GM18867 (cell line): ENCODE results near the gene USF2.

Experiments used
- ATAC-seq: cut with Tn5 transposase; IDR thresholded peaks from one replicate; pipeline ENCODE4 v1.9.1; 2021; ENCODE audit warnings: mild to moderate bottlenecking, moderate library complexity; ENCODE audit not compliant: unreplicated experiment

Gene USF2

GRCh38 chr19:35314031-35314430 lies 45.3 kb downstream of the USF2 start:
- no peak for ATAC-seq

GRCh38 chr19:35314858-35315470 lies 46.2 kb downstream of the USF2 start:
- ATAC-seq, result no peak

GRCh38 chr19:35315883-35316282 lies 47.1 kb downstream of the USF2 start:
- no peak for ATAC-seq

- ATAC-seq, result no peak
Measured at GRCh38 chr19:35316560-35316959, 47.8 kb downstream of the USF2 start.

- no peak for ATAC-seq
Measured at GRCh38 chr19:35317464-35318043, 48.8 kb downstream of the USF2 start.

- ATAC-seq, result no peak
Measured at GRCh38 chr19:35318679-35319448, 50.1 kb downstream of the USF2 start.

- ATAC-seq, result no peak
Measured at GRCh38 chr19:35320065-35320713, 51.4 kb downstream of the USF2 start.

GRCh38 chr19:35321291-35321690 lies 52.5 kb downstream of the USF2 start:
- no peak for ATAC-seq

- no peak for ATAC-seq
Measured at GRCh38 chr19:35322014-35322413, 53.3 kb downstream of the USF2 start.

- no peak for ATAC-seq
Measured at GRCh38 chr19:35327642-35328041, 58.9 kb downstream of the USF2 start.

GRCh38 chr19:35328851-35329285 lies 60.1 kb downstream of the USF2 start, which contains the start of gene CD22:
TSS of gene CD22 (plus strand) at chr19:35329187. CDS start at chr19:35332041, 2,854 bp downstream.
- ATAC-seq, result no peak

- no peak for ATAC-seq
Measured at GRCh38 chr19:35329323-35329722, 60.6 kb downstream of the USF2 start.
